DLD1 (cell line): ENCODE measurements around the gene CD52.
"Not testable (repeated sequence)": the region's sequence is repeated elsewhere in the genome, so short reads cannot be mapped to it uniquely, and the experiment has no call there.

Experiments used
- in situ Hi-C: cut with HindIII; loops from 2 replicates; pipeline ENCODE4 v1.10.0; 2017; ENCODE audit warnings: low sequenced_read_pairs

Gene CD52

DNA sequence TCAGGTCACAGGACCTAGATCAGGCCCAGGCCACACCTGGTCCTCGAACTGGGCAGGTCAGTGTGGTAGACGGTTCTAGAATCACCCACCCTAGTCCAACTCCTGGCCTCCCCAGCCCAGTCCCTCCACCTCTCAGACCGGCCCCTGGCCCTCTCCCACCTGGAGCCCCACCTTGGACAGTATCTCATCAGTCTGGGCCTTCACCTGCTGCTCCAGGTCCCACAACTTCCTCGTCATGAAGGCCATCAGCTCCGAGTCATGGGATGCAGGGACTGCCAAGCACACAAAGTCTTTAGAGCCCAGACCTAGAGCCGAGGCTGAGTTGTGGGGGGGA is 20.0 kb upstream of the CD52 start:
- in situ Hi-C loops = no loop called here

DNA sequence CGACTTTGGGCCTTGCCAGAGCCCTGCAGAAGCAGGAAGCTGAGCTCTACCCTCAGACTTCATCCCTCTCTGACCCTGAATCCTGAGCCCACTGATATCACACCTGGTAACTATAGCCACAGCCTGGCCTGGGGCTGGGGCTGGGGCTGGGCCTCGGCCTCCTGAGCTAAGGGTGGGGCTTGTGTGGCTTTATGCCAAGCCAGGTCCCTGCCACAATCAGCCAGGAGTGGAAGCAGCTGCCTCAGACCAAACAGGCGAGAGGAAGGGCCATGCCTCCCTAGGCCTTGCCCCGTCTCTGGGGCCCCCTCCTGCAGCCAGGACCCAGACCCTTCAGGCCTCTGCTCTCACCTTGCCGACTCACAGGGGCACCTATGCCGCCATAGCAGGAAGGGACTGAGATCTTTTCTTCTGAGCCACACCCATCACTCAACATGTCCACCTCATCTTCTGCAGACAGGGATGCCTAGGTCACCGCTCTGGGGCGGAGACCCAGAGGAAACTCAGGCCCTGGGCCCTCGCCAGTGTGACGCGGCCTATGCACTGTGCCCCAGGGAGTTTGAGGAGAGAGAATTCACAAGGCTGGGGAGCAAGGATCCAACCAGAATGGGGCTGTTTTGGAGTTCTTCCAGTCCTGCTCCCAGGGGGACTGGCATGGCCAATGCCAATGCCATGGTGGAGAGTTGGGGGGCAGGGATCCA is 17.0 kb upstream of the CD52 start:
- in situ Hi-C loops = no loop called here

DNA sequence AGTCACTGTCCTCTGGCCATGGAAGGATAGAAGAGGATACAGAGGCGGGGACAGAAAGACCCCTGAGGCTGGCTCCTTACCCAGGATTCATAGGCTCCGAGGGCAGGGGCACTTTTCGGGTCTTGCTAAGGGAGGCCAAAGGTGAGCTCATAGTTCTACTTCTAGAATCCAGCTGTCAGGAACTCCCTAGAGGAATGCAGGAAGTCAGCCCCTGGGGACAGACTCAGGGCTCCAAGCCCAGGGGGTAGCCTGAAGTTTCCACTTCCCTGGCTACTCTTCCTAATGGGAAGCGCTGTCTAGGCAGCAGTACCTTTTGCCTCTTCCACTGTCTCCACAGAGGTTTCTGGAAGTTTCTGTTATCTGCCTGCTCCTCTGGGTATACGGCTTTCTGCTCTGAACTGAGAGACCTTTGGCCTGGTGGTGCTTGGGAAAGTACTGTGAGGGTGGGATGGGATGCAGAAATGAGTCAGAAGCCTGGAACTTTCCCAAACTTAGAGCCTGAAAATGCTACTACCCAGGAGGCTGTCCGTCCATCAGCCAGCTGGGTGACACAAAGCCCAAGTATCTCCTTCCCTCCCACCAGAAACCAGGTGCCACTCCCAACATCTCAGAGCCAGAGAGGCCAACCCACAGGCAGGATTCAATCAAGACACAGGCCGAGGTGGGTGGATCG is 14.9 kb upstream of the CD52 start:
- in situ Hi-C loops = no loop called here

DNA sequence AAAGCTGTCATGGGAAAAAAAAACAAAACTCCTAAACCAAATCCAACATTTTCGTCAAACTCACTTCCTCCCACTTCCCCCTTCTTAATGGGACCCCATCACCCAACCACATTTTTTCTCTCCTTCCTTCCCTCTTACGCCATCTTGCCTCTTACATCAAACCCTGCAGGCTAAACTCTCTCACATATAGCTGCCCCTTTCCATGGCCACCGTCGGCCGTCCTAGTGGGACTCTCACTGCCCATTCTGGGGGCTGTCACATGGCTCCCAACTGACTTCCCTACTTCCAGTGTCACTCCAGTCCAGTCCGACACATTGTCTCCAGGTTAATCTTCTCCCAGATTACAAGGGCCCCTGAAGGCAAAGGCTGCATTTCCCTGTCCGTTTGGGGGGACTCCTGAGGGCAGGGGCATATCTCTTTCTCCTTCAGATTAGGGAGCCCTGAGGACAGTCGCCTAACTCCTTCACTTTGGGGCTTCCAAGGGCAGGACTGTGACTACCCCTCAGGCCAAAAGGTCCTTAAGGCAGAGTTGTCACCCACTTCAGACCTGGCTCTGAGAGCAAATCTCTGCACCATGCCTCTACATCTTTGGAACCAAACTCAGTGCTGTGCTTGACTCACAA is 12.0 kb upstream of the CD52 start:
- in situ Hi-C loops = no loop called here

DNA sequence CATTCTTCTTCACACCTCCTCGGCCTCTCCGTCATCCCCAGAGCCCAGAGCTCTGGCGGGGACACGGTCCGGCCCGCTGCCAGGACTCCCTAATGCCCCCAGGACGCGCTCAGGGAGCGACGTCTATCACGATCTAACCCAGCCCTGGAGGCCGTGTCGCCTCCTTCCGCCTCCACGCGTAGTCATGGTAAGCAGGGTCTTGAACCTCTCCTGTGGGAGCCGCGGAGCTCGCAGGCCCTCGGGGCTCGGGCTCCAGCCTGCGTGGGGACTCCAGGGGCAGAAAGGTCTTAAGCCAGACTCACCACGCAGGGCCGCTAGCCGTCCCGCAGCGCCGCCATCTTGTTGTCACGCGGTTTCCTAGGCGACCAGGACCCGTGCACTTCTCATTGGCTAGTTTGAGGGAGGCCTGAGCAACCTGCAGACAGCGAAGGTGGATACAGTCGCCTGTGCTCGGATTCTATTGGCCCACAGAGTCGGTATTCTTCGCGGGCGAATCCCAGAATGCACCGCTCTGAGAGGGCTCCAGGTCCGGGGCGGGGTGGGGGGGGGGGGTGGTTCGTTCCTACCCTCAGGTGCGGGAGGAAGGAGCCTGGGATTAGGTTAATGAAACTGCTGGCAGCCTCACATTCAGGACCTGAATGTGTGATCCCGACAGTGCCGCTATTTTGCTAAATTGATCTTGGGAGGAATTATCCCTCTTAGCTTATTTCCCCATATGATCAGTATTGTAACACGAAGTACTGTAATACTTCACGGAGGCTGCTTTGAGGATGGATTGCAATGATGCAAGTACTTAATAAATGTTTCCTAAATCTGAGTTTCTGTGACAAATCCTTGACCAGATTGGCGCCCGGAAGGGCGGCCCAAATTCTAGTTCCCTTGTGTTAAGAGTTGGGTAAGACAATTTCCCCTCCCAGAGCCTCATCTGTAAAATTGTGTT is 11.2 kb upstream of the CD52 start, which contains the start of gene UBXN11:
TSS of gene UBXN11 (minus strand) at position 347 of the 940 bp plus-strand sequence. CDS start 3,753 bp downstream, outside the sequence.
- in situ Hi-C loops = no loop called here

DNA sequence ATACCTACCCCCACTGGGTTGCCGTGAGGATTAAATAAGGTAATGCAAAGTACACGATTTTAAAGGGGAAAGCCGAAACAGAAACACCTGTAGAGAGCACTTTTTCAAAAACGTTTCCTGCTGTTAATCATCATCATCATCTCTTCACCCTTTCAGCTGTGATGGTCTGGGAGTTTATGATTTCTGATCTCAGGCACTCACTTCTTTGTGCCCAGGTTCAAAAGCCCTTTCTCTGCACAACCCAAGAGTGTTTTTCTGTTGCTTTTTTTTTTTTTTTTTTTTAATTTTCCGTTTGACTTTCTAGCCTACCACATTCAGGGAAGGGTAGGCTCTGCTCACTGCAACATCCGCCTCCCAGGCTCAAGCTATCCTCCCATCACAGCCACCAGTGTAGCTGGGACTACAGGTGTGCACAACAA is 10.4 kb upstream of the CD52 start:
- in situ Hi-C loops = no loop called here

DNA sequence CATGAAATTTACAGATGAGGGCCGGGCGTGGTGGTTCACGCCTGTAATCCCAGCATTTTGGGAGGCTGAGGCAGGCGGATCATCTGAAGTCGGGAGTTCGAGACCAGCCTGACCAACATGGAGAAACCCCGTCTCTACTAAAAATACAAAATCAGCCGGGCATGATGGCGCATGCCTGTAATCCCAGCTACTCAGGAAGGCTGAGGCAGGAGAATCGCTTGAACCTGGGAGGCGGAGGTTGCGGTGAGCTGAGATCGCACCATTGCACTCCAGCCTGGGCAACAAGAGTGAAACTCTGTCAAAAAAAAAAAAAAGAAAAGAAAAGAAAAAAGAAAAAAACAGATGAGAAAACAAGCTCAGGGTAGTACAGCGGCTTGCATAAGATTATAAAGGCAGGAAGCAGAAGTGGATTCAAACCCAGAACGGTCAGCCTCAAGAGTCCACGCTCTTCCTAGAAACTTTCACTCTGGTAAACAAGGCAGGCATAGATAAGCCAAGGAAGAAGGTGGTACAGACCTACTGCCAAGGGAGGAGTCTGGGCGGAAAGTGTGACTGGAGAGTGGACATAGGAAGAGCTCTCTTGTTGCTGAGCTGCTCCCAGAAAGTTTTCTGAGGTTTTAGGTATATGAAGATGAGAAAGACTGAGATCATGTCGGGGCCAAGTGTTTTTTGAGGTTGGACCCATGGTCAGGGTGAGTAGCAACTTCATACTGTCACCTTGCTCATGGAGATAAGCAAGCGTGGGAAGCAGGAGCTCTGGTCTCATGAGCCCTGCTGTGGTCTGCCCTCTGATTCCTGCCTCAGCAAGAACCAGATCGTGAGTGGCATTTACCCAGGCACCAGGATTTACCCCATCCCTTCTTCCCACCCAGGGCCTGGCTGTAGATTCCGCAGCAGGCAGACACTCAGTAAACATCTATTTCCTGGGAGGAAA is 9.5 kb upstream of the CD52 start:
- in situ Hi-C loops = not testable (repeated sequence)

DNA sequence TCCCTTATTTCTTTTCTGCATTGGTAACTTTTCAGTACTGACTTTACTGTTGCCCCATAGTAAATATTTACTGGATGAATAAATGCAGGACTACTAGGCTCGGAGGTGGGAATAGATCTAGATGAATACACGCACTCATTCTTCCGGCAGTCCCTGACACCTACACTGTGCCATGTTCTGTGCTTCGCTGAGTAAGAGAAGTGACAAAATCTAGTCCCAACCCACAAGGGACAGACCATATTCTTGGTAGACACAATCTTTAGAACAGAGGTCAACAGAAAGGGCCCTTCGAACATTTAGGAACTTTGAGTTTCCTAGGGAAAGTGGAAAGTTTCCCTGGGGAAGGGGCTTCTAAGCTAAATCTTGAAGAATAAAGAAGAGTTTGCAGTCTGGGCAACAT is 3.3 kb upstream of the CD52 start:
- in situ Hi-C loops = no loop called here

DNA sequence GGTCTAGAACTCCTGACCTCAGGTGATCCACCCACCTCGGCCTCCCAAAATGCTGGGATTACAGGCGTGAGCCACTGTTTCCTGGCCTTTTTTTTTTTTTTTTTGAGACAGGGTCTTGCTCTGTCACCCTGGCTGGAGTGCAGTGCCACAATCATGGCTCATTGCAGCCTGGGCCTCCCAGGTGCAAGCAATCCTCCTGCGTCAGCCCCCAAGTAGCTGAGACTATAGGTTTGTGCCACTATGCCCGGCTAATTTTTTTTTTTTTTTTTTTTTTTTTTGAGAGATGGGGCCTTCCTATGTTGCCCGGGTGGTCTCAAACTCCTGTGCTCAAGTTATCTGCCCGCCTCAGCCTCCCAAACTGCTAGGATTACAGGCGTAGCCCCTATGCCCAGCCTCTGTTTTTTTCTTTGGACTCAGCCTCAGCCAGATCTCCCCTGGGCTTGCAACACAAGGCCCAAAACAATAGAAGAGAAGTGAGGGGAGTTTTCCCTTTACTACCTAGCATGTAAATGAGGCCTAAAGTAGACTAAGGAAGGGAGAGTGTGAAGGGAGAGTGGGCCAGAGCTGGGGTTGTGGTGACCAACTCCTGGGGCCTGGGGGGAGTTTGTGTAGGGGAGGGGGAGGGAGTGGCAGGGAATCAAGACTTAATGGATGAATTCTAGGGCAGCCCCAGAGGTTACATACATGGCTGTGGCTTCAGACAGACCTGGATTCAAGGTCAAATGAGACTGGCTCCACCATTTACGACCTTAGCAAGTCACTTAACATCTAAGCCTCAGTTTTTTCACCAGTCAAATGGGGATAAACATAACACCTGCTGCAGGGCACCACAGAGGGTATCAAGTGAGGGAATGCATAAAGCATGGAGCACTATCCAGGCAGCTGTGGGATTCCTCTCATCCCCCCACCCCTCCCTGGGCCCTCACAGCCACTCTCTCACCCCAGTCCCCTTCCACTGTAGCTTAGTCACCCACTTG is 1.6 kb upstream of the CD52 start:
- in situ Hi-C loops = no loop called here

DNA sequence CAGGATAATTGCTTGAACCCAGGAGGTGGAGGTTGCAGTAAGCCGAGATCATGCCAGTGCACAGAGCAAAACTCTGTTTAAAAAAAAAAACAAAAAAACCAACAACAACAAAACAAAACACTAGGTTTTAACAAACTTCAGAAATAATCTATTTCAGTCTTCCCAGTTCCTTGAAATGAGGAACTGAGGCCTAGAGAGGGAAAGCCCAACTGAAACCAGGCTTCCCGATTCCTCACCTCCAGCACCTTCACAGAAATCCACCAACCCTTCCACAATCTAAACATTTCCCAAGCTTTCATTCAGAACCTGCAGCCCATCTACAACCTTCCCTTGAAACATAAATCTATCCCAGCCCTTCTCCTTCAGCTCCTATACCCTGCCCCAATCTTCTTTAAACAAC is 612 bp upstream of the CD52 start:
- in situ Hi-C loops = no loop called here

DNA sequence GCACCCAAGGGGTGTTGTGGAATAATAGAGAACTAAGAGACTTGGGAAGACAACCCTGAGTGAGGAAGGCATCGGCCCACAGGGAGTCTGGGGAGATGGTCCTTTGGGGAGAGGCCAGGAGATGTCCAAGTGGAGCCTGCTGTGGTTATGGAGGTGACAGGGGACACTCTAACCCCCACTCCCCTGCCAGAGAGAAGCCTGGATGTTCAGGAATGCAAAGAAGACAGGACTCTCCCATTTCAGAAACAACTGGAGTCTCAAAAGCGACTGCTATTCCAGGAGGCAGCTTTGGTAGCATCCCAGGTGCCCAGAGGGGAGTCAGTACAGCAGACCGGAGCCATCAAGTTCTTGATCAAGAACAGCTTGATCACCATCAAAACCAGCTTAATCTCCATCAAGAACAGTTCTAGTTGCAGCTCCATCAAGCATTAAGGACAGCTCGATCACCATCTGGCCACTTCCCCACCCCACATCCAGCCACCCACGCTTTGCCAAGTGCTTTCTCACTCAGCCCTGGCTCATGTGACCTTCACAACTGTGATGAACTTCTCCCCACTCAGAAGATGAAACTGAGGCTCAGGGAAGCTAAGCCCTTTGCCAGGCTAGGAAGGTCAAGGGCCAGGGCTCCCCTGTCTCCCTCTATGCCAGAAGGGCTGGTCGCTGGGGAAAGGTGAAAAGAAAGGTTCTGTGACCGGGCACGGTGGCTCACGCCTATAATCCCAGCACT is 743 bp downstream of the CD52 start:
- in situ Hi-C loops = no loop called here

DNA sequence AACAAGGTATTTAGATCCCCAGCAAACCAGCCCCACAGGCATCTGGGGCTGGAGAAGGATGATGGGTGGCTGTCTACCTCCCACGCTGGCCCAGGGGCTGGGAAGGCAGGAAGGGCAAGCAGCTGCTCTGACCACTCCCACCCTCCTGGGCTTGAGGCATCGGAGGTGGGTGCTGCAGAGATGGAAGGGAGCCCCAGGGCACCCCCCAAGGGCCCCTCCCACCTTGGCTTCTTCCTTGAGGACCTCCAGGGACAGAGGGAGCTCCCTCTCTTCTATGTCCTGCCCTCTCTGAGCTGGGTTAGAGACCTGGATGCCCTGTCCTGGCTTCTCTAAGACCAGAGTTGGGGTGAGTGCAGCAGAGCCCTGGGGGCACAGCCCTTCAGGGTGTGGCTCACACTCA is 3.1 kb downstream of the CD52 start:
- in situ Hi-C loops = no loop called here

DNA sequence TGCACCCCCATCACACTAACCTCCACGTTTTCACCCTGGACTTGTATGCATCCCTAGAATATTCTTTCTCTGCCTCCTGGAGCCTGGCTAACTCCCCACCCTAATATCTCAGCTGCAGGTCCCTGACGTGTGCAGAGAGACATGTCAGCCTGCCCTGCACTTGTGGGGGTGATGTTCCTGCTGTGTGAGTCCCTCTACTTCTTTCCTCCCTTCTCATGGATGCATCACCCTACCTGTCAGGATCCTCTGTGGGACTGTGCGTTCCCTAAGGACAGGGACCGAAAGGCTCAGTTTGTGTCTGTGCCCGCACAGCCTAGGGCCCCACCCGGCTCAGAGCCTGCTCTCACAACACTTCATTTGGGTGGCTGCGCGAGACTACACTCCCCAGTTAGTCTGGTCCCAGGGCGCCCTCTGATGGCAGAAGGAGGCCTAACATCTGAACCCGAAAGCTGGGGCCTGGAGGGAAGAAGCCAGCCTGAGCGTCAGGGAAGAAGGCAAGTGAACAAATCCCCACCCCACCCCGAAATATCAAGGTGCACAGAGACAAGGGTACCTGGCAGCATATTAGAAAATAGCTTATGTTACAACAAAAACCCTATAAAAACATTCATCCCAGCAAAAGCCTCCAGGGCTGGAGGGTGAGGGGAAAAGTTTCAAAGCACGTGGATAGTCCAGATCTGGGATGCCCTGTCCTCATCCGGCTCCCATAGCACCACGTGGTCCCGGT is 3.7 kb downstream of the CD52 start:
- in situ Hi-C loops = no loop called here

DNA sequence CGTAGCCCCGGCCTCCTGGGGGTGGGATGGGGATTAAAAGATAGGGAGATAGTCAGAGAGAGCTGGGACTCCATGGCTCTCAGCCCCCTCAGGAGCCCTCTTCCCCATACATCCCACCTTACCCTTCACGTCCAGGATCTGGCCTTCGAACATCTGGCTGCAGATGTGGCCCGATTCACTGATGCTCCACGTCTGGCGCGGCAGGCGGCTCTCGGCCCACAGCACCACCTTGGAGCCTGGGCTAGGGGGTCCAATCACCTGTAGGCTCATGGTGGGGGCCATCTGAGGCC is 4.2 kb downstream of the CD52 start:
- in situ Hi-C loops = no loop called here

DNA sequence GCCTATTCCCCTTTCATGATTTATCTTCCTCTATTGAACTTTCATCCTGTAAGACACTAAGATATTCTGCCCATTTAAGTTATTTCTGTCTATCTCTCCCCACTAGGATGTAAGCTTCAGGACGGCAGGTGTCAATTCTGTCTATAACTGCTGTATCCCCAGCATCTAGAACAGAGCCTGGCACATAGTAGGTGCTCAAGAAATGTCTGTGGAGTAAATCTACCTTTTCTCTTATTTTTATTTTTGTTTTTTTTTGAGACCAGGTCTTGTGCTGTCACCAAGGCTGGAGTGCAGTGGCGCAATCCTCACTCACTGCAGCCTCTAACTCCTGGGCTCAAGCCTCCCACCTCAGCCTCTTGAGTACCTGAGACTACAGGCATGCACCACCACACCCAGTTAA is 5.6 kb downstream of the CD52 start:
- in situ Hi-C loops = no loop called here

DNA sequence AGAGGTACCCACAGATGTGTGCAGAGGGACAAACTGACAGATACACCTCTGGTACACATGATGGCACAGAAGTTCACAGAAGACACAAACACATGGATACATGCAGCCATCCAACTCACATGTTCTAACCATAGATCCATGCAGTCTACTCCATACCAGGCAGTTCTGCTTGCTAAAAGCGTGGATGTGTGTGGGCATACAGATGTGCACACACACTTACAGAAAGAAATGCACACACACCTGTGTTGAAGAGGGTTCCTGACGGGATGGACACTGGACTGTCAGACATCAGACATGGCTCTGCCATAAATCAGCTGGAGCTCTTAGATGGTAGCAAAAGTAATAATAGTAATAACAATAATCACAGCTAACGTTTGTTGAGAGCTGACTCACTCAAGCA is 6.8 kb downstream of the CD52 start:
- in situ Hi-C loops = no loop called here

DNA sequence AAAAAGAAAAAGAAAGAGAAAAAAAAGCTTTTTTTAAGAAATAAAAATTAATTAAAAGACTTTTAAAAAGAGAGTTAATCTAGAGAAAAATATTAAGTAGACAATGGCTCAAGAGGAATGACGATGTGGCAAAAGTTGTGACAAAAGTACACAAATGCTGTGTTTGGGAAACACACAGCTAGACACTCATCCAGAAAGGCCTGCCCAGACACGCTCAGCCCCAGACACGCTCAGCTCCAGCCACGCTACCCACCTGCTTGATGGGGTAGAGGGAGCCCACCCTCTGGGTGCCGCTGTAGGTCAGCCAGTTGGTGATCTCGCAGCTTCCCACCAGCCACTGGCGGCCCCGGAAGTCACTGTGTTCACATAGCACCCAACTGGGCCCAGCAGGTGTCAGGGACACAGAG is 10.2 kb downstream of the CD52 start:
- in situ Hi-C loops = no loop called here

DNA sequence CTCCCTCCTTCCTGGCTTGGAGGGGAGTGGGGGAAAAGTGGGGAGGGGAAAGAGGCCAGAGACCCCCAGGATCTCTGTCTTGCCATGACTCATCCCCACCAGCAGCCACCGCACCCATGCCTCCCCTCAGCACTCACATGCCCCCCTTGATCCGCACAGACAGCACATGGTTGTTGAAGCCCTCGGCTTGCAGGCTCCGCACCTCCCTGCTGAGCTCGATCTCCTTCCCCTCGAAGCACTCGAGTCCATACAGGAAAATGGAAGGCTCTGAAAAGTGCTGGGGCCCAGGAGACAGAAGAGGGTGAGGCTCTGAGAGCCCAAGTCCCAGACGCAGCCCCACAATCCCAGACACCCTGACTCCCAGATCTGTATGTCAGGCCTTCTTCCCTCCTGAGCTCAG is 10.8 kb downstream of the CD52 start:
- in situ Hi-C loops = no loop called here
